A549 (cell line): ENCODE results near the gene KCNB1. TPM values are rescaled to one million over a fixed set of nuclear protein-coding genes. Genes with fewer than 3 reads are reported as not detected.

Source experiments
- ATAC-seq, 2 experiments: fragments of 200-7000 bp in 1 of 2; fragments of >200 bp in 1 of 2; cut with Nextera tagmentation in 1 of 2; cut with Tn5 transposase in 1 of 2; 3 replicates each; pipeline versions ENCODE4 v1.8.0 to v1.9.1; 2018 to 2020; ENCODE audit warnings: mild to moderate bottlenecking in 1 of 2, moderate library complexity in 1 of 2
- CTCF ChIA-PET: fragments of 300-600 bp; sonication (Branson Sonifier 250); formaldehyde crosslinking; extraction: SDS; loops from one replicate; lab custom pipeline; 2021; ENCODE audit warnings: antibody characterized with exemption, inconsistent platforms; lab: Yijun Ruan, JAX
- POLR2A ChIA-PET: fragments of 350-600 bp; formaldehyde crosslinking; extraction: SDS; loops from one replicate; lab custom pipeline; 2021; ENCODE audit warnings: antibody characterized with exemption, inconsistent platforms; lab: Yijun Ruan, JAX
- DNase-seq, 2 experiments: peaks; one replicate each; pipeline versions ENCODE4 v3.0.0 to v3.0.0-alpha.2; 2011 to 2016; ENCODE audit warnings: low read depth in 1 of 2, low spot score in 1 of 2
- FAIRE-seq: peaks from 2 replicates; lab custom pipeline; 2011; peaks lifted over from hg19 to GRCh38; lab: Jason Lieb, UNC
- H3K27ac ChIP-seq, 2 experiments: fragments of >200 bp; sonication (Bioruptor Twin); formaldehyde crosslinking; 3 replicates each; pipeline ENCODE4 v1.5.1; 2016 to 2017
- H3K4me1 ChIP-seq: fragments of >200 bp; sonication (Bioruptor Twin); formaldehyde crosslinking; 3 replicates; pipeline ENCODE4 v1.6.1; 2016
- H3K4me2 ChIP-seq: fragments of >200 bp; sonication (Bioruptor Twin); formaldehyde crosslinking; 3 replicates; pipeline ENCODE4 v1.6.1; 2016
- H3K4me3 ChIP-seq: fragments of >200 bp; sonication (Bioruptor Twin); formaldehyde crosslinking; 3 replicates; pipeline ENCODE4 v1.5.1; 2016
- H3K9me3 ChIP-seq: fragments of >200 bp; sonication (Bioruptor Twin); formaldehyde crosslinking; 3 replicates; pipeline ENCODE4 v1.6.1; 2016
- CBX8 ChIP-seq: fragments of 200-600 bp; sonication (generic); IDR thresholded peaks from 2 replicates; pipeline ENCODE4 v1.6.1; 2016
- CEBPB ChIP-seq, 2 experiments: fragments of >200 bp in 1 of 2; sonication (Bioruptor Twin) in 1 of 2; formaldehyde crosslinking in 1 of 2; IDR thresholded peaks; 2 replicates each; pipeline ENCODE4 v1.6.1; 2012 to 2016
- CHD4 ChIP-seq: fragments of 200-600 bp; sonication (generic); IDR thresholded peaks from 2 replicates; pipeline ENCODE4 v1.6.1; 2016; ENCODE audit warnings: antibody characterized with exemption, mild to moderate bottlenecking, borderline replicate concordance
- EHF ChIP-seq: fragments of 250-450 bp; sonication (Bioruptor Pico); IDR thresholded peaks from 2 replicates; pipeline ENCODE4 v1.5.0; 2020; ENCODE audit warnings: mild to moderate bottlenecking
- EHMT2 ChIP-seq: fragments of 200-600 bp; sonication (generic); IDR thresholded peaks from 2 replicates; pipeline ENCODE4 v1.6.1; 2016; ENCODE audit warnings: antibody characterized with exemption, low read depth, mild to moderate bottlenecking, moderate library complexity
- EP300 ChIP-seq, 2 experiments: fragments of >200 bp; sonication (Bioruptor Twin); formaldehyde crosslinking; IDR thresholded peaks; 2 replicates in 1 of 2; 3 replicates in 1 of 2; pipeline ENCODE4 v1.6.1; 2016 to 2017
- ESRRA ChIP-seq: fragments of 150-350 bp; IDR thresholded peaks from 2 replicates; pipeline ENCODE4 v1.6.1; 2014; ENCODE audit warnings: mild to moderate bottlenecking, low read length, borderline replicate concordance
- FOSL2 ChIP-seq, 2 experiments: fragments of 450-650 bp in 1 of 2; fragments of >200 bp in 1 of 2; sonication (Bioruptor Twin) in 1 of 2; formaldehyde crosslinking; IDR thresholded peaks; 2 replicates each; pipeline versions ENCODE4 v1.5.0 to v1.6.1; 2016 to 2020; ENCODE audit warnings: mild to moderate bottlenecking in 1 of 2, moderate library complexity in 1 of 2
- HDAC2 ChIP-seq: fragments of 200-600 bp; sonication (generic); IDR thresholded peaks from 2 replicates; pipeline ENCODE4 v1.6.1; 2016
- HEYL ChIP-seq: fragments of 250-450 bp; sonication (Bioruptor Pico); IDR thresholded peaks from 2 replicates; pipeline ENCODE4 v1.8.0; 2021; ENCODE audit warnings: mild to moderate bottlenecking, moderate library complexity
- HOXA7 ChIP-seq: fragments of 250-450 bp; sonication (Bioruptor Pico); IDR thresholded peaks from 2 replicates; pipeline ENCODE4 v1.5.0; 2020; ENCODE audit warnings: mild to moderate bottlenecking, moderate library complexity
- HOXB5 ChIP-seq: fragments of 250-450 bp; sonication (Bioruptor Pico); IDR thresholded peaks from 2 replicates; pipeline ENCODE4 v1.5.0; 2020; ENCODE audit warnings: mild to moderate bottlenecking, moderate library complexity
- JUN ChIP-seq, 2 experiments: fragments of >200 bp; sonication (Bioruptor Twin); formaldehyde crosslinking; IDR thresholded peaks; 2 replicates in 1 of 2; 3 replicates in 1 of 2; pipeline ENCODE4 v1.6.1; 2016 to 2017
- KDM1A ChIP-seq: fragments of 200-600 bp; sonication (generic); IDR thresholded peaks from 2 replicates; pipeline ENCODE4 v1.6.1; 2016; ENCODE audit warnings: low read depth, mild to moderate bottlenecking
- KDM5A ChIP-seq: fragments of 200-600 bp; sonication (generic); IDR thresholded peaks from 2 replicates; pipeline ENCODE4 v1.6.1; 2016; ENCODE audit warnings: antibody characterized with exemption, mild to moderate bottlenecking
- MAFK ChIP-seq: fragments of 450-650 bp; IDR thresholded peaks from 2 replicates; pipeline ENCODE4 v1.6.1; 2014; ENCODE audit not compliant: partially characterized antibody
- MYC ChIP-seq: IDR thresholded peaks from 2 replicates; pipeline ENCODE4 v1.6.1; 2012; ENCODE audit warnings: mild to moderate bottlenecking, inconsistent platforms, low read length, improper control_type of control experiment, borderline replicate concordance
- NPAS2 ChIP-seq: fragments of 250-450 bp; sonication (Bioruptor Pico); IDR thresholded peaks from 2 replicates; pipeline ENCODE4 v1.8.0; 2022; ENCODE audit warnings: mild to moderate bottlenecking, moderate library complexity, borderline replicate concordance
- PHF8 ChIP-seq: fragments of 200-600 bp; sonication (generic); IDR thresholded peaks from 2 replicates; pipeline ENCODE4 v1.6.1; 2016; ENCODE audit warnings: low read depth, mild to moderate bottlenecking, antibody characterized with exemption, moderate library complexity, borderline replicate concordance
- POLR2A ChIP-seq: IDR thresholded peaks from 2 replicates; pipeline ENCODE4 v1.6.1; 2012; ENCODE audit warnings: mild to moderate bottlenecking, low read length
- RAD21 ChIP-seq, 2 experiments: fragments of >200 bp in 1 of 2; sonication (Bioruptor Twin) in 1 of 2; formaldehyde crosslinking in 1 of 2; IDR thresholded peaks in 1 of 2; conservative IDR thresholded peaks in 1 of 2; 2 replicates in 1 of 2; 3 replicates in 1 of 2; pipeline ENCODE4 v1.6.1; 2012 to 2018; ENCODE audit warnings: inconsistent platforms in 1 of 2
- RFX5 ChIP-seq: fragments of 450-650 bp; IDR thresholded peaks from 2 replicates; pipeline ENCODE4 v1.7.1; 2014; ENCODE audit warnings: antibody characterized with exemption, mild to moderate bottlenecking, moderate library complexity
- RNF2 ChIP-seq: fragments of 200-600 bp; sonication (generic); IDR thresholded peaks from 2 replicates; pipeline ENCODE4 v1.6.1; 2016; ENCODE audit warnings: low read depth, mild to moderate bottlenecking, antibody characterized with exemption, moderate library complexity, borderline replicate concordance
- SMC3 ChIP-seq: fragments of >200 bp; sonication (Bioruptor Twin); formaldehyde crosslinking; IDR thresholded peaks from 3 replicates; pipeline ENCODE4 v1.6.1; 2018; ENCODE audit warnings: inconsistent platforms
- SREBF2 ChIP-seq: fragments of 450-650 bp; IDR thresholded peaks from 2 replicates; pipeline ENCODE4 v1.6.1; 2014; ENCODE audit warnings: mild to moderate bottlenecking, moderate library complexity
- TFCP2L1 ChIP-seq: fragments of 250-450 bp; sonication (Bioruptor Pico); IDR thresholded peaks from 2 replicates; pipeline ENCODE4 v1.5.0; 2021; ENCODE audit warnings: mild to moderate bottlenecking
- TP53 ChIP-seq: fragments of 250-450 bp; sonication (Bioruptor Pico); IDR thresholded peaks from 2 replicates; pipeline ENCODE4 v1.5.0; 2021; ENCODE audit warnings: mild to moderate bottlenecking, moderate library complexity
- ZC3H11A ChIP-seq: fragments of 450-650 bp; IDR thresholded peaks from 2 replicates; pipeline ENCODE4 v1.6.1; 2014; ENCODE audit warnings: antibody characterized with exemption, mild to moderate bottlenecking
- ZSCAN20 ChIP-seq: fragments of 250-450 bp; sonication (Bioruptor Pico); IDR thresholded peaks from 2 replicates; pipeline ENCODE4 v1.8.0; 2022; ENCODE audit warnings: mild to moderate bottlenecking, moderate library complexity
- WGBS: methylation state at CpG from one replicate; pipeline ENCODE4 v1.1.6; 2017; ENCODE audit errors: missing lambda C conversion rate; 5-methylcytosine and 5-hydroxymethylcytosine counted together
- polyA plus RNA-seq, 4 experiments: library from polyadenylated mRNA; depleted of rRNA in 3 of 4; stranded (reverse); fragments of >200 nt; fragmentation: RNase III in 1 of 4; extraction: RNeasy Plus Mini Kit Qiagen cat#74134 plus additional on column Dnase treatment in 1 of 4; gene quantifications; 2 replicates in 3 of 4; 3 replicates in 1 of 4; pipeline ENCODE4 v1.2.3, GENCODE V29; 2011 to 2017
- TF ChIP-seq, protein P1 (sequence below): IDR thresholded peaks from 2 replicates; pipeline ENCODE4 v1.6.1; 2012
- TF ChIP-seq, protein P2 (sequence below): fragments of 150-350 bp; IDR thresholded peaks from 2 replicates; pipeline ENCODE4 v1.6.1; 2014; ENCODE audit warnings: low read depth, mild to moderate bottlenecking, low read length
- TF ChIP-seq, protein P3 (sequence below): fragments of 250-450 bp; sonication (Bioruptor Pico); IDR thresholded peaks from 2 replicates; pipeline ENCODE4 v1.5.0; 2021; ENCODE audit warnings: mild to moderate bottlenecking, moderate library complexity, borderline replicate concordance
- TF ChIP-seq, protein P4 (sequence below): fragments of >200 bp; sonication (Bioruptor Twin); formaldehyde crosslinking; IDR thresholded peaks from 3 replicates; pipeline ENCODE4 v1.5.1; 2016
- TF ChIP-seq, protein P5 (sequence below): fragments of 250-450 bp; sonication (Bioruptor Pico); IDR thresholded peaks from 2 replicates; pipeline ENCODE4 v1.5.0; 2020; ENCODE audit warnings: low read depth, mild to moderate bottlenecking, moderate library complexity

KCNB1 gene
- polyA plus RNA-seq, 2 of the 4 experiments (the other 2 are of a cell fraction), result 0.12 to 0.28 TPM

DNA sequence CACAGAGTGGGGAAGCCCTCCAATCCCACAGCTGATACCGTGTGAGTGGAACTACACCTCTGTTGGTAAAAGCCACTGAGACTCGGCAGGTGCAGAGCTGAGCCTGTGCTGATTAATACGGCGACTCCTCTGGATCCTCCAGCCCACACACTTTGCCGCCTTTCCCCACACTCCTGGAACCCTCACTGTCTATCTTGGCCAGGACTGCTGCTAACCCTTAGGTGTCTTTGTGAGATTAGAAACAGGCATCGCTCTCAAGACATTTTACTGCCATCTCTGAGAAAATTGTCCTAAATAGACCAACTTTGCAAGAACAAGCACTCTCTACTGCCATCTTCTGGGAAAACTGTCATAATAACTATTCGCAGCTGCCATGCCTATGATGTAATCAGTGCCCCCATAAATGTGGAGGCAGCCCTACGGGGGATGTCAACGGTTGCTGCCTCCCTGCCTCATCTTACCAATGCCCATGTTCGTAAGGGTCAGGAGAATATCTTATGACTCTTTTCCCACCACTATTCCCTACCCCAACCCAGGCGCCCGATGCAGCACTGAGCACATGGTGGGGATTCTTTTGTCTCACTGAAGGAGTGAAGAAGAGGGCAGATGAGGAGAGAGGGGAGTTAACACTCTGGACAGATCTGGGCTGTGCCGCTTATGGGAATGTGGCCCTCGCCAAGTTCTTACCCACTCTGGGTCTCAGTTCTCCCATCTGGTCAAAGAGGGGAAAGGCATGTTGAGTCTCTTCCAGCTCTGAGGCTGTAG, 26.1 kb upstream of the KCNB1 start:
- ChIA-PET CTCF (interaction anchor here (0.6 to 17.6 kb wide), 40 partner anchors 10 to 440 kb away, joined by 3 to 219 read pairs (median 4); partner anchors contain the start of gene KCNB1), POLR2A (interaction anchor here (0.8 kb wide), 1 partner anchor 24 kb away, joined by 3 read pairs; no protein-coding TSS in a partner anchor)
- no peak for FAIRE-seq
- peak; percentile 66 to 80 for ATAC-seq
- H3K9me3 ChIP-seq, result no peaks in the 10 kb centered on the region
- peak overlapping the region; percentile 21 to 50; a peak in 2 of 6 replicates for H3K27ac ChIP-seq
- no peak for TF ChIP-seq HDAC2
- TF ChIP-seq, protein P1, sequence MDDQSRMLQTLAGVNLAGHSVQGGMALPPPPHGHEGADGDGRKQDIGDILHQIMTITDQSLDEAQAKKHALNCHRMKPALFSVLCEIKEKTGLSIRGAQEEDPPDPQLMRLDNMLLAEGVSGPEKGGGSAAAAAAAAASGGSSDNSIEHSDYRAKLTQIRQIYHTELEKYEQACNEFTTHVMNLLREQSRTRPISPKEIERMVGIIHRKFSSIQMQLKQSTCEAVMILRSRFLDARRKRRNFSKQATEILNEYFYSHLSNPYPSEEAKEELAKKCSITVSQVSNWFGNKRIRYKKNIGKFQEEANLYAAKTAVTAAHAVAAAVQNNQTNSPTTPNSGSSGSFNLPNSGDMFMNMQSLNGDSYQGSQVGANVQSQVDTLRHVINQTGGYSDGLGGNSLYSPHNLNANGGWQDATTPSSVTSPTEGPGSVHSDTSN, result no peak
- no peak for TF ChIP-seq NPAS2 (CRISPR knock-in tag)
- TF ChIP-seq, protein P2, sequence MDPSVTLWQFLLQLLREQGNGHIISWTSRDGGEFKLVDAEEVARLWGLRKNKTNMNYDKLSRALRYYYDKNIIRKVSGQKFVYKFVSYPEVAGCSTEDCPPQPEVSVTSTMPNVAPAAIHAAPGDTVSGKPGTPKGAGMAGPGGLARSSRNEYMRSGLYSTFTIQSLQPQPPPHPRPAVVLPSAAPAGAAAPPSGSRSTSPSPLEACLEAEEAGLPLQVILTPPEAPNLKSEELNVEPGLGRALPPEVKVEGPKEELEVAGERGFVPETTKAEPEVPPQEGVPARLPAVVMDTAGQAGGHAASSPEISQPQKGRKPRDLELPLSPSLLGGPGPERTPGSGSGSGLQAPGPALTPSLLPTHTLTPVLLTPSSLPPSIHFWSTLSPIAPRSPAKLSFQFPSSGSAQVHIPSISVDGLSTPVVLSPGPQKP, result no peak
- TF ChIP-seq, protein P3, sequence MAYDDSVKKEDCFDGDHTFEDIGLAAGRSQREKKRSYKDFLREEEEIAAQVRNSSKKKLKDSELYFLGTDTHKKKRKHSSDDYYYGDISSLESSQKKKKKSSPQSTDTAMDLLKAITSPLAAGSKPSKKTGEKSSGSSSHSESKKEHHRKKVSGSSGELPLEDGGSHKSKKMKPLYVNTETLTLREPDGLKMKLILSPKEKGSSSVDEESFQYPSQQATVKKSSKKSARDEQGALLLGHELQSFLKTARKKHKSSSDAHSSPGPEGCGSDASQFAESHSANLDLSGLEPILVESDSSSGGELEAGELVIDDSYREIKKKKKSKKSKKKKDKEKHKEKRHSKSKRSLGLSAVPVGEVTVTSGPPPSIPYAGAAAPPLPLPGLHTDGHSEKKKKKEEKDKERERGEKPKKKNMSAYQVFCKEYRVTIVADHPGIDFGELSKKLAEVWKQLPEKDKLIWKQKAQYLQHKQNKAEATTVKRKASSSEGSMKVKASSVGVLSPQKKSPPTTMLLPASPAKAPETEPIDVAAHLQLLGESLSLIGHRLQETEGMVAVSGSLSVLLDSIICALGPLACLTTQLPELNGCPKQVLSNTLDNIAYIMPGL (CRISPR knock-in tag), result no peak
- TF ChIP-seq EHMT2, result no peak
- no peak for TF ChIP-seq MAFK
- no peak for TF ChIP-seq HOXB5
- TF ChIP-seq CHD4, result no peak
- TF ChIP-seq POLR2A, result no peak
- TF ChIP-seq, protein P4, sequence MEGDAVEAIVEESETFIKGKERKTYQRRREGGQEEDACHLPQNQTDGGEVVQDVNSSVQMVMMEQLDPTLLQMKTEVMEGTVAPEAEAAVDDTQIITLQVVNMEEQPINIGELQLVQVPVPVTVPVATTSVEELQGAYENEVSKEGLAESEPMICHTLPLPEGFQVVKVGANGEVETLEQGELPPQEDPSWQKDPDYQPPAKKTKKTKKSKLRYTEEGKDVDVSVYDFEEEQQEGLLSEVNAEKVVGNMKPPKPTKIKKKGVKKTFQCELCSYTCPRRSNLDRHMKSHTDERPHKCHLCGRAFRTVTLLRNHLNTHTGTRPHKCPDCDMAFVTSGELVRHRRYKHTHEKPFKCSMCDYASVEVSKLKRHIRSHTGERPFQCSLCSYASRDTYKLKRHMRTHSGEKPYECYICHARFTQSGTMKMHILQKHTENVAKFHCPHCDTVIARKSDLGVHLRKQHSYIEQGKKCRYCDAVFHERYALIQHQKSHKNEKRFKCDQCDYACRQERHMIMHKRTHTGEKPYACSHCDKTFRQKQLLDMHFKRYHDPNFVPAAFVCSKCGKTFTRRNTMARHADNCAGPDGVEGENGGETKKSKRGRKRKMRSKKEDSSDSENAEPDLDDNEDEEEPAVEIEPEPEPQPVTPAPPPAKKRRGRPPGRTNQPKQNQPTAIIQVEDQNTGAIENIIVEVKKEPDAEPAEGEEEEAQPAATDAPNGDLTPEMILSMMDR, result peak; percentile 81
- TF ChIP-seq HOXA7, result no peak
- peak; percentile 48 to 82; a peak in 3 of 4 replicates for TF ChIP-seq CEBPB (IDR thresholded peaks at IDR 0.05)
- TF ChIP-seq TFCP2L1 (CRISPR knock-in tag), result no peak
- no peak for TF ChIP-seq ZSCAN20 (CRISPR knock-in tag)
- no peak for TF ChIP-seq FOSL2 (IDR thresholded peaks at IDR 0.05)
- TF ChIP-seq FOSL2 (CRISPR knock-in tag; IDR thresholded peaks at IDR 0.05), result no peak
- TF ChIP-seq JUN (IDR thresholded peaks at IDR 0.05), result no peak
- TF ChIP-seq EP300 (IDR thresholded peaks at IDR 0.05), result no peak
- TF ChIP-seq CBX8, result no peak
- TF ChIP-seq MYC, result no peak
- TF ChIP-seq SREBF2, result no peak
- no peak for TF ChIP-seq TP53 (CRISPR knock-in tag)
- no peak for TF ChIP-seq KDM5A
- TF ChIP-seq EHF (CRISPR knock-in tag), result no peak
- TF ChIP-seq ZC3H11A, result no peak
- peak; percentile 67 to 72 for TF ChIP-seq RAD21 (conservative IDR thresholded peaks at IDR 0.05 in 1 of 2, IDR thresholded peaks at IDR 0.05 in 1 of 2)
- TF ChIP-seq, protein P5, sequence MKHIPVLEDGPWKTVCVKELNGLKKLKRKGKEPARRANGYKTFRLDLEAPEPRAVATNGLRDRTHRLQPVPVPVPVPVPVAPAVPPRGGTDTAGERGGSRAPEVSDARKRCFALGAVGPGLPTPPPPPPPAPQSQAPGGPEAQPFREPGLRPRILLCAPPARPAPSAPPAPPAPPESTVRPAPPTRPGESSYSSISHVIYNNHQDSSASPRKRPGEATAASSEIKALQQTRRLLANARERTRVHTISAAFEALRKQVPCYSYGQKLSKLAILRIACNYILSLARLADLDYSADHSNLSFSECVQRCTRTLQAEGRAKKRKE (CRISPR knock-in tag), result no peak
- no peak for TF ChIP-seq RFX5
- TF ChIP-seq ESRRA, result no peak
- TF ChIP-seq SMC3, result peak; percentile 76
- TF ChIP-seq PHF8, result no peak
- no peak for TF ChIP-seq KDM1A
- TF ChIP-seq RNF2, result no peak
- no peak for TF ChIP-seq HEYL (CRISPR knock-in tag)
- DNase-seq, result peak; percentile 52 to 61
- H3K4me1 ChIP-seq, result peaks cover 12% of the 10 kb centered on the region; the same call in 1 of the 3 replicates
- peak overlapping the region; percentile 56 for H3K4me2 ChIP-seq
- 30% methylated on average over 14 of the region's 14 CpGs for WGBS
- H3K4me3 ChIP-seq, result no peak overlapping the region
